GM12878 (cell line): ENCODE results near the gene HOXD9. TPM values are rescaled to one million over a fixed set of nuclear protein-coding genes. Genes with fewer than 3 reads are reported as not detected.

Source experiments
- ATAC-seq: fragments of 200-7000 bp; cut with Tn5 transposase; 3 replicates; pipeline ENCODE4 v1.9.1; 2020; ENCODE audit warnings: mild to moderate bottlenecking, moderate library complexity
- BruUV-seq: library from RNA; stranded (reverse); fragments of 400-500 nt; replicated peaks from 2 replicates; lab custom pipeline; 2021; lab: Mats Ljungman, UMichigan
- CTCF ChIA-PET: fragments of 300-600 bp; sonication (Branson Sonifier 250); formaldehyde crosslinking; extraction: SDS; loops from one replicate; lab custom pipeline; 2021; ENCODE audit warnings: inconsistent platforms; lab: Yijun Ruan, JAX
- POLR2A ChIA-PET: fragments of 350-600 bp; formaldehyde crosslinking; extraction: SDS; loops from one replicate; lab custom pipeline; 2021; ENCODE audit warnings: inconsistent platforms; lab: Charles Lee
- RAD21 ChIA-PET: fragments of 300-600 bp; sonication (Branson Sonifier 250); formaldehyde crosslinking; loops from one replicate; lab custom pipeline; 2023; ENCODE audit warnings: antibody characterized with exemption; ENCODE audit not compliant: unreplicated experiment; lab: Charles Lee
- SMC1A ChIA-PET: fragments of 300-600 bp; sonication (Branson Sonifier 250); formaldehyde crosslinking; loops from one replicate; lab custom pipeline; 2023; ENCODE audit not compliant: unreplicated experiment, uncharacterized antibody; lab: Charles Lee
- DNase-seq: peaks from one replicate; pipeline ENCODE4 v3.0.0-alpha.2; 2011; ENCODE audit warnings: low read depth, low spot score
- FAIRE-seq: peaks from 3 replicates; lab custom pipeline; 2011; peaks lifted over from hg19 to GRCh38; lab: Jason Lieb, UNC
- H2AFZ ChIP-seq: 2 replicates; pipeline ENCODE4 v1.6.0; 2011; ENCODE audit warnings: low read depth, low read length, control low read depth; ENCODE audit not compliant: control insufficient read depth
- H3K27ac ChIP-seq: 2 replicates; pipeline ENCODE4 v1.5.1; 2011; ENCODE audit warnings: control low read depth; ENCODE audit not compliant: control insufficient read depth, insufficient read depth
- H3K27me3 ChIP-seq, 2 experiments: replicated peaks in 1 of 2; 2 replicates each; pipeline versions ENCODE4 v1.6.0 to v1.6.1; 2011; ENCODE audit warnings: low read length in 1 of 2; ENCODE audit not compliant: control insufficient read depth in 2 of 2, insufficient read depth in 2 of 2
- H3K36me3 ChIP-seq, 2 experiments: 2 replicates each; pipeline ENCODE4 v1.5.1; 2011; ENCODE audit warnings: low read length in 1 of 2; ENCODE audit not compliant: control insufficient read depth in 2 of 2, insufficient read depth in 2 of 2
- H3K4me1 ChIP-seq: 2 replicates; pipeline ENCODE4 v1.6.1; 2011; ENCODE audit warnings: mild to moderate bottlenecking, low read length, moderate library complexity, mixed read lengths; ENCODE audit not compliant: control insufficient read depth, insufficient read depth
- H3K4me2 ChIP-seq: 2 replicates; pipeline ENCODE4 v1.6.0; 2011; ENCODE audit warnings: control low read depth; ENCODE audit not compliant: control insufficient read depth, insufficient read depth
- H3K4me3 ChIP-seq: fragments of 200-600 bp; sonication (generic); 2 replicates; pipeline ENCODE4 v1.5.1; 2016
- H3K79me2 ChIP-seq: 2 replicates; pipeline ENCODE4 v1.6.0; 2011; ENCODE audit warnings: low read length; ENCODE audit not compliant: control insufficient read depth, insufficient read depth
- H3K9ac ChIP-seq: 2 replicates; pipeline ENCODE4 v1.8.0; 2011; ENCODE audit warnings: low read length, control low read depth, mixed read lengths; ENCODE audit not compliant: control insufficient read depth, insufficient read depth
- H3K9me3 ChIP-seq: replicated peaks from 3 replicates; pipeline ENCODE4 v1.5.1; 2011; ENCODE audit warnings: mild to moderate bottlenecking, low read length; ENCODE audit not compliant: control insufficient read depth, insufficient read depth
- H4K20me1 ChIP-seq: 2 replicates; pipeline ENCODE4 v1.6.0; 2011; ENCODE audit not compliant: control insufficient read depth, insufficient read depth
- BCLAF1 ChIP-seq: fragments of 450-650 bp; IDR thresholded peaks from 2 replicates; pipeline ENCODE4 v1.6.1; 2017; ENCODE audit warnings: antibody characterized with exemption, mild to moderate bottlenecking, moderate library complexity
- EZH2 ChIP-seq: IDR thresholded peaks from 2 replicates; pipeline ENCODE4 v1.6.1; 2012; ENCODE audit warnings: low read depth, mild to moderate bottlenecking, control low read depth, inconsistent platforms, low read length, borderline replicate concordance; ENCODE audit not compliant: control insufficient read depth
- LARP7 ChIP-seq: fragments of 450-650 bp; IDR thresholded peaks from 2 replicates; pipeline ENCODE4 v1.6.1; 2017; ENCODE audit warnings: mild to moderate bottlenecking
- RAD21 ChIP-seq: IDR thresholded peaks from 2 replicates; pipeline ENCODE4 v1.6.1; 2011; ENCODE audit warnings: mild to moderate bottlenecking, low read depth, low read length, moderate library complexity; ENCODE audit not compliant: insufficient read depth
- SRF ChIP-seq, 2 experiments: IDR thresholded peaks; 2 replicates each; pipeline ENCODE4 v1.6.1; 2011; ENCODE audit warnings: low read depth in 2 of 2, low read length in 2 of 2, mild to moderate bottlenecking in 1 of 2, moderate library complexity in 1 of 2
- SUZ12 ChIP-seq: fragments of 200-600 bp; sonication (generic); IDR thresholded peaks from one replicate; pipeline ENCODE4 v1.6.1; 2018; ENCODE audit warnings: antibody characterized with exemption, mild to moderate bottlenecking; ENCODE audit not compliant: unreplicated experiment
- ZNF217 ChIP-seq: fragments of 450-650 bp; IDR thresholded peaks from 2 replicates; pipeline ENCODE4 v1.6.1; 2017; ENCODE audit warnings: antibody characterized with exemption, mild to moderate bottlenecking
- WGBS: methylation state at CpG from one replicate; pipeline ENCODE4 v1.1.6; 2016; ENCODE audit warnings: low lambda C conversion rate; ENCODE audit not compliant: insufficient replicate concordance, insufficient coverage; ENCODE audit errors: missing lambda C conversion rate; 5-methylcytosine and 5-hydroxymethylcytosine counted together
- in situ Hi-C: fragments of 300-500 bp; cut with MboI; formaldehyde crosslinking; loops from 9 replicates; pipeline ENCODE4 v1.14.3; 2018; ENCODE audit warnings: mixed read lengths
- intact Hi-C: fragments of 100-400 bp; cut with micrococcal nuclease; formaldehyde crosslinking; loops from one replicate; pipeline ENCODE4 v1.14.2; 2022; ENCODE audit not compliant: unreplicated experiment
- polyA plus RNA-seq, 11 experiments: library from polyadenylated mRNA; depleted of rRNA in 4 of 11; unstranded in 6 of 11; stranded (reverse) in 5 of 11; fragments of >200 nt; fragmentation: Nextera tagmentation in 4 of 11; fragmentation: Illumina TruSeq in 1 of 11; extraction: Ambion mirVana in 4 of 11; extraction: Trizol in 1 of 11; gene quantifications; 1 replicate in 1 of 11; 2 replicates in 10 of 11; pipeline versions ENCODE4 v1.2.1 to v1.2.3, GENCODE V29; 2011 to 2016; ENCODE audit warnings: inconsistent platforms in 2 of 11, missing spikeins in 2 of 11, low read depth in 1 of 11
- total RNA-seq, 4 experiments: library from RNA; depleted of rRNA in 3 of 4; stranded (reverse); fragments of >200 nt in 3 of 4; fragmentation: Illumina TruSeq in 1 of 4; extraction: Trizol in 1 of 4; gene quantifications; 2 replicates each; pipeline versions ENCODE4 v1.2.1 to v1.2.3, GENCODE V29; 2013 to 2021

HOXD9 gene
- total and polyA plus RNA-seq, 10 of the 15 experiments (the other 5 are each of a cell fraction or from before 2014, with no cell fraction given), result not detected

- H3K27me3 ChIP-seq, result peaks cover 18 to 23% of the 10 kb centered on the region in 2 experiments
- intact Hi-C loops (no loop called here), in situ Hi-C loops (no loop called here)
- ATAC-seq, result no peak
- TF ChIP-seq EZH2, result 0 out of 2 replicates have a peak, but pooled peaks have one; percentile 60
- no peak for TF ChIP-seq BCLAF1
- peak; percentile 83 for TF ChIP-seq SUZ12
- TF ChIP-seq ZNF217, result no peak
- TF ChIP-seq SRF (IDR thresholded peaks at IDR 0.05; ENCODE audit: low read depth in 2 of 2, low read length in 2 of 2), result no peak
- no peak for TF ChIP-seq LARP7
- TF ChIP-seq RAD21, result no peak
- BruUV-seq, result no TSS peak
- H3K4me1 ChIP-seq, result no peaks in the 10 kb centered on the region
- H3K79me2 ChIP-seq, result no peaks in the 10 kb centered on the region
- H3K9me3 ChIP-seq, result peaks cover 2% of the 10 kb centered on the region; the same call in 2 of the 3 replicates
- RAD21 ChIA-PET, result no interaction called here
- POLR2A ChIA-PET, result no interaction called here
- CTCF ChIA-PET, result no interaction called here
- no peak for DNase-seq
- no peak overlapping the region for H3K4me2 ChIP-seq
- no peak overlapping the region for H3K4me3 ChIP-seq
- no peak overlapping the region for H2AFZ ChIP-seq
- FAIRE-seq, result no peak
- H4K20me1 ChIP-seq, result no peaks in the 10 kb centered on the region
- no peak overlapping the region for H3K9ac ChIP-seq
- no peak overlapping the region for H3K27ac ChIP-seq
- SMC1A ChIA-PET, result no interaction called here
- 54% methylated on average over 52 of the region's 52 CpGs for WGBS
- H3K36me3 ChIP-seq, result no peaks in the 10 kb centered on the region; a peak in 1 of 4 replicates
Measured at GRCh38 chr2:176164611-176165369, 42.3 kb downstream of the HOXD9 start.
